GM18858 (cell line): ENCODE results near the gene GJD3.

Experiments
- ATAC-seq: cut with Tn5 transposase; IDR thresholded peaks from one replicate; pipeline ENCODE4 v1.9.1; 2021; ENCODE audit not compliant: unreplicated experiment

GJD3 gene

GRCh38 chr17:40313668-40314583 is 50.6 kb downstream of the GJD3 start:
- no peak for ATAC-seq
